ENCODE results near the gene ARID4B. TPM values are rescaled to one million over a fixed set of nuclear protein-coding genes. Genes with fewer than 3 reads are reported as not detected.

The ARID4B gene
- total RNA-seq, 1 experiment from 2014 or later: 28.3 TPM

GRCh38 chr1:235330918-235331285, 2.9 kb upstream of the ARID4B start:
- peaks cover 3 to 15% of the 10 kb centered on the region in 2 experiments; a peak in 3 of 4 replicates for H3K4me1 ChIP-seq (ENCODE audit: control insufficient read depth in 1 of 2, insufficient read depth in 2 of 2, low read length in 2 of 2)
- TF ChIP-seq SRF (IDR thresholded peaks at IDR 0.05; ENCODE audit: low read depth): no peak
- TF ChIP-seq ATF3 (IDR thresholded peaks at IDR 0.05): no peak
- TF ChIP-seq SIN3A (IDR thresholded peaks at IDR 0.05; ENCODE audit: low read depth): no peak
- TF ChIP-seq REST (IDR thresholded peaks at IDR 0.05; ENCODE audit: low read depth): no peak
- TF ChIP-seq TCF7L2 (IDR thresholded peaks at IDR 0.05; ENCODE audit: borderline replicate concordance, extremely low read depth, insufficient read depth, insufficient read length): no peak
- no peak for TF ChIP-seq POLR2A (IDR thresholded peaks at IDR 0.05; ENCODE audit: borderline replicate concordance, extremely low read depth, insufficient read depth, insufficient read length)
- no peak for TF ChIP-seq MAX (IDR thresholded peaks at IDR 0.05)
- TF ChIP-seq ZNF274 (IDR thresholded peaks at IDR 0.05; ENCODE audit: low read depth, low read length): no peak
- TF ChIP-seq ZBTB33 (IDR thresholded peaks at IDR 0.05; ENCODE audit: extremely low read depth, insufficient replicate concordance, low read length): no peak
- no peak for TF ChIP-seq JUND (IDR thresholded peaks at IDR 0.05)
- no peak for TF ChIP-seq RAD21 (IDR thresholded peaks at IDR 0.05; ENCODE audit: low read depth)
- TF ChIP-seq CEBPB (IDR thresholded peaks at IDR 0.05; ENCODE audit: low read depth): no peak
- TF ChIP-seq EZH2 (IDR thresholded peaks at IDR 0.05): no peak
- no peak for TF ChIP-seq YY1 (IDR thresholded peaks at IDR 0.05; ENCODE audit: extremely low read depth, insufficient replicate concordance, low read depth, low read length)
- no peak for TF ChIP-seq ELF1 (IDR thresholded peaks at IDR 0.05; ENCODE audit: borderline replicate concordance, low read depth)
- no peak for TF ChIP-seq SP1 (IDR thresholded peaks at IDR 0.05; ENCODE audit: low read depth)
- TF ChIP-seq EGR1 (IDR thresholded peaks at IDR 0.05; ENCODE audit: low read depth): no peak
- no peak for TF ChIP-seq FOSL1 (IDR thresholded peaks at IDR 0.05; ENCODE audit: low read depth)
- no peak for TF ChIP-seq CBX3 (IDR thresholded peaks at IDR 0.05; ENCODE audit: low read depth)
- no peaks in the 10 kb centered on the region; a peak in 2 of 4 replicates for H3K36me3 ChIP-seq (ENCODE audit: control insufficient read depth in 1 of 2, insufficient read depth in 2 of 2, low read length in 2 of 2)
- H3K9ac ChIP-seq (ENCODE audit: low read length): peak overlapping the region; percentile 95
- POLR2A ChIA-PET: interaction anchor here (1.2 kb wide), 1 partner anchor 19 kb away, joined by 6 read pairs; no protein-coding TSS in a partner anchor
- no peaks in the 10 kb centered on the region for H3K9me2 ChIP-seq (ENCODE audit: insufficient read depth)
- RAD21 ChIA-PET (ENCODE audit: low non-redundant PET in 1 of 2, low total read pairs in 2 of 2, uncharacterized antibody in 2 of 2, unreplicated experiment in 2 of 2): no interaction called here
- ATAC-seq: no peak
- peak overlapping the region; percentile 82; the same call in 1 of the 2 replicates for H3K27ac ChIP-seq (ENCODE audit: low read depth, low read length)
- CTCF ChIA-PET: no interaction called here
- peak overlapping the region; percentile 96 for H3K4me2 ChIP-seq (ENCODE audit: low read length)
- H3K27me3 ChIP-seq (ENCODE audit: insufficient read depth, low read length): no peaks in the 10 kb centered on the region
- H3K4me3 ChIP-seq (replicated peaks in 1 of 2; ENCODE audit: low read depth in 1 of 2, low read length in 2 of 2): peak overlapping the region; percentile 91 to 99
- BruUV-seq (replicated peaks): no TSS peak
- no peak for DNase-seq (ENCODE audit: low read depth, low spot score)
- H3K9me3 ChIP-seq (ENCODE audit: control insufficient read depth in 1 of 2, insufficient read depth in 1 of 2, low read depth in 1 of 2, low read length in 2 of 2): no peaks in the 10 kb centered on the region
- intact Hi-C loops (cut with micrococcal nuclease): no loop called here
- peaks cover 83% of the 10 kb centered on the region for H3K79me2 ChIP-seq (ENCODE audit: insufficient read depth, low read length)
- no peaks in the 10 kb centered on the region for H4K20me1 ChIP-seq (ENCODE audit: insufficient read depth)
- no peak overlapping the region for H2AFZ ChIP-seq (ENCODE audit: low read depth, low read length, poor library complexity, severe bottlenecking)
